ENCODE data around the gene FCF1.

Gene FCF1

GRCh38 chr14:74771399-74771798, 58.5 kb downstream of the FCF1 start:
- DNase-seq = no peak

- DNase-seq = no peak
Measured at GRCh38 chr14:74784634-74785033, 71.7 kb downstream of the FCF1 start.

GRCh38 chr14:74785056-74785613, 72.2 kb downstream of the FCF1 start:
- DNase-seq = no peak

- DNase-seq = no peak
Measured at GRCh38 chr14:74786796-74787315, 73.9 kb downstream of the FCF1 start.
